GM18502 (cell line): ENCODE results near the gene CRADD.

Source experiments
- ATAC-seq: cut with Tn5 transposase; IDR thresholded peaks from one replicate; pipeline ENCODE4 v1.9.1; 2021; ENCODE audit warnings: mild to moderate bottlenecking; ENCODE audit not compliant: unreplicated experiment, poor library complexity

The CRADD gene

DNA sequence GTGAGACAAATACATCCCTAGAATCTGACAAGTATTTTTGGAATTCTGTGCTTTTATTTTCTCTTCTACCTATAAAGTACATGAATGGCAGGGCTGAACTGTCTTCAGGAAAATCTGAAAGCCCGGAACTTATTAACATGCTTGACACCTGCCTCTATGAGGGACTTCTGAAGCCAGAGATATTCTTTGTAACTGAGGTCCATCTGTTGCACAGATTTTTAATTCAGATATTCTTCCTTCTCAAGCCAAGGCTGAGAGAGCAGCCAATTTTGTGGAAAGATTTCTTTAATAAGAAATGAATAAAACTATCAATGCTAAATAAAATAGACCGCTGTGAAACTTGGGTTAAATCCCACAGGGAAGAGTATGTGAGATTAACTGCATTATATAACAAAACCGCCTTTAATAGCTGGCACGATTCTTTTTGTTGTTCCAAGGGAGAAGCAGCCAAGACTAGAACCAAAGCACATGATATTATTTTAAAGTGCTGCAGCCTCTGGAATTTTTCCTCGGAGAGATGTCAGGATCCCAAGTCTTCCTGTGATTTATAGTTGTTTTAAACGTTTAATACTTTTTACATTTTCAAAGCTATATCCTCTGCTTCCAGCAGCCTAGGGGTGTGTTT is 148.9 kb downstream of the CRADD start:
- ATAC-seq, result no peak

DNA sequence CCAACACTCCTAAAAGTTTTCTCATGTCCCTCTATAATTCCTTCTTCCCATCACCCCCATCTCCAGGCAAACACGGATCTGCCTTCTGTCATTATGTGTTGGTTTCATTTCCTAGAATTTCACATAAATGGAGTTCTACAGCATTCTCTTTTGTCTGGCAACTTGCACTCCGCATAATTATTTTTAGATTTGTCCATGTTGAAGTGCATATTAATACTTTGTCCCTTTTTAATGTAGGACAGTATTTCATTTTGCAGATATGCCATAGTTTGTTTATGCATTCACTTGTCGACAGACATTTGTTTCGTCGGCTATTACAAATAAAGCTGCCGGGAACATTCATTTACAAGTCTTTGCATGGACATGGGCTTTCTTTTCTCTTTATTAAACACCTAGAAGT is 150.0 kb downstream of the CRADD start:
- ATAC-seq, result no peak

DNA sequence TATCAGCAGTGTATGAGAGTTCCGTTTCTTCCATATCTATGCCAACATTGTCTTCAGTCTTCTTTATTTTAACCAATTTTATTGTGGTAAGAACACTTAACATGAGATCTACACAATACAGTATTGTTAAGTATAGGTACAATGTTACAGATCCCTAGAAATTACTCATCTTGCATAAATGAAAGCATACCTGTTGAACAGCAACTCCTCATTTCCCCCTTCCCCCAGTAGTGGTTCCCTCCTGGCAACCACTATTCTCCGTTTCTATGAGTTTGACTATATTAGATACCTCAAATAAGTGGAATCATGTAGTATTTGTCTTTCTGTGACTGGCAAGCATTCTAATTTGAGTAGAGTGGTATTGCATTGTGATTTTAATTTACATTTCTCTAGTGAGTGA is 150.5 kb downstream of the CRADD start:
- ATAC-seq, result no peak

DNA sequence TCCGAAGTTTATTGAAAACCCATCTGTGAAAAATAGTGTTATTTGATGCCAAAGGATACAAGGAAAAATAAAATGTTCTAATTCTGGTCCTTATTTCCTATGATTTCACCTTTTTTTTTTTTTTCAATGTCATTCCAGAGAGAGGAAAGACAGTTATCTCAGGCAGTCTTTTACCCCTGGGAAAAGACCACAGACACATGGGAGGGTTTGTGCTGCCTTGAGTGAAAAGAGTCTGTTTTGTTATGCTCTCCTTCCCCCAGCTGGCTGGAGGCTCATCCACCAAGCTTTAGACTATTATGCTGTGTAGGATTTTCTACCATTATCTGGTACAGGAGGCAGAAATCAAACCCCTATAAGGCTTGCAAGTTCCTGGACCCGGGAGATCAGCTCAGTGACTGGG is 151.8 kb downstream of the CRADD start:
- ATAC-seq, result no peak

DNA sequence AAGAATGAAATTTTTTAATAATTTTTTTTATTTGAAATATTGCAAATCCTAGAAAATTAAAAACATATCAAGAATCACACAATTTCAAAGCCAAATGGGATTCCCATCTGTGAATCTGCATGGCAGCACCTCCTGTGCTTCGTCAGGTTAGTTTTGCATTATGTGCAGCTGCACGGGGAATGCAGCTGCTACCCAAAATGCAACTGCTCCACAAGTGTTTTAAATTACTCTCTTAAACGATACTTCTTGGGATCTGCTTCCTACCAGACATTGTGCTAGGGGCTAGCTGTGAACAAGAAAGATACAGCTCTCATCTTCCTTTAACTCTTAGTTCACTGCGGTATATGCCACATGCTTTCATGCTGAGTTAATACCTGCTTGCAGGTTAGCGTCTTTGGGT is 154.2 kb downstream of the CRADD start:
- no peak for ATAC-seq

DNA sequence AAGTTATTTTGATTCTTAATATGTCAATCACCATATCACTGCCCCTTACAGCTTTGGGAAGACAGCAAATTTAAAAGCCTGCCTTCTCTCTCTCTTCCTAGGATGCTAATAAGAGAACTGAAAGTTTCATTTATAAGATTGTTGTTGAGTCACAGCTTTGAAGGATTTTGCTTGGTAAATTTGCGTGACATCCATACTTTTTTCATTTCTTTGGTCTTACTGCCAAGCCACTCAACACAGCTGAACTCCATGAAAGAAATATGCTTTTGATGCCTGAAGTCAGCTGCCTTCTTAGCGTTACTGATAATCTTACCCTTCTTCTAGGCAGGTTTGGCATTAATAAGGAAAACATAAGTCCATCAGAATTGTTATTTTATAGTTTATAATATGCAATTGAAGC is 155.0 kb downstream of the CRADD start:
- no peak for ATAC-seq

DNA sequence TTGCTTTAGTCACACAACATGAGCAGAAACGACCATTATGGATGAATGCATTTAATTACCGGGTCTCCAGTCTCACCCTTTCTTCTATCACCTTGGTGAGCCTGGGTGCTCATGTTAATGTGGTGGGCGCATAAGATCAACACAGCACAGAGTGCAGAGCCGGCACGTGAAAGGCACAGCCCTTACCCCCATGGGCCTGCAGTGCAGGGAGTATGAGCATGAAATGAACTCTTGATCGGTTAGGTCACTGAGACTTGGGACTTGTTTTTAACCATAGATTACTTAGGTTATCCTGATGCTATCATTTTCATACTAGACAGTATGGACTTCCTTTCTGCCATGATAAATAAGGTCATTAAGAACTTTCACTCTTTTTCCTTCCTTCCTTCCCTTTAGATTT is 156.8 kb downstream of the CRADD start:
- no peak for ATAC-seq

DNA sequence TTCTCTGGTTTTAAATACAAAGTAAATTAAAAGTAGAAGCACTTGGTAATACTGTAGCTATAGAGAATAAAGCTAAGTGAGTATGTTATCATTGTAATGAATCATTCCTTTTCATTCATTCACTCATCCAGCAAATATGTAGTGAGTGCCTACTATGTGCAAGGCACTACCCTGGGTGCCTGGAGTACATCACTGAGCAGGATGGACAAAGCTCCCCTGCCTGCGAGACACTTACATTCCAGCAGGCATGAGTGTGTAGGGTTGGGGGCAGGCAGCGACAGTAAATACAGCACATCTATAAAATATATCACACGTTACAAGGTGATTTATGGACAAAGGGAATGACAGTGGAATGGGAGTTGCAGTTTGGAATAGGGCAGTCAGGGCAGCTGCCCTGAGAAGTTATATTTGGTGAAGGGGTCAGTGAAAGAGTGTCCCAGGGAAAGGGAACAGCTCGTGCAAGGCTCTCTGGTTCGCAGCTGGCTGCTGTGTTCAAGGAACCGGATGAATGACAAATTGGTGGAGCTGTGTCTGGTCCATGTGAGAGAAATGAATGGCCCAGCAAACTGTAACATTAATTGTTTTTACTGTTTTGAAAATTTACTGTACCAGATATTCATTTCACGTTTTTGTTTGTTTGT is 159.6 kb downstream of the CRADD start:
- ATAC-seq, result no peak

DNA sequence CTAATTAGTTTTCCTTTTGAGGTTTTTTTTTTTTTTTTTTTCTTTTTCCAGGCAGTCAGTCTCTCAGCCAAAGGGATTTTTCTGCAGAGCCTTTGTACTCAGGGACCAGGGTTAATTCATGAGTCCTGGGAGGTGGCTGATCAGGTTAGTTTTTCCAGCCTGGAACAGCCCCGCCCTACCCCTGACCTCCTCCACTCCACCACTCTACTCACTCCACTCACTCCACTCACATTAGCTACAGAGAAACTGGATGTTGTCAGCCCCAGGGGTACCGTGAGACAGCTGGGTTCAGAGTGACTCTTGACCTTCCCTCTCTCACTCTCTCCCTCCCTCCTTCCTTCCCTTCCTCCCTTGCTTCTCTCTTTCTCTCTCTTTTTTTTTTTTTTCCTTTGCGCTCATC is 161.0 kb downstream of the CRADD start:
- no peak for ATAC-seq

DNA sequence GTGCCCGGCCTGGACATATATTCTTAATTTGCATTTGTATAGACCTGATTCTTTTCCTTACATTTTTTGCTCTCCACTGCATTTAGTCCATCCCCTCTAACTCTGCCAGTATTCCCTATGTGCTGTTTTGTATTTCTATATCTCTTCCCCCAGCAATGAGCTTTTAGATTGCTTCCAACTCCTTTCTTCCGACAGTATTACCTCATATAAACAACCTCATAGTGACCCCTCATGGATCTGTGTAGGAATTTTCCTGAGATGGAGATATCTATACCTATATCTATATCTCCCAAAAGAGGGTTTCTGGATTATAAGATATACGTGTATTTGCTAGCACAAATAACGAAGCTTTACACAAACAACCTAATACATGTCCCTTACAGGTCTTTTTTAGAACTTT is 161.9 kb downstream of the CRADD start:
- ATAC-seq, result no peak

DNA sequence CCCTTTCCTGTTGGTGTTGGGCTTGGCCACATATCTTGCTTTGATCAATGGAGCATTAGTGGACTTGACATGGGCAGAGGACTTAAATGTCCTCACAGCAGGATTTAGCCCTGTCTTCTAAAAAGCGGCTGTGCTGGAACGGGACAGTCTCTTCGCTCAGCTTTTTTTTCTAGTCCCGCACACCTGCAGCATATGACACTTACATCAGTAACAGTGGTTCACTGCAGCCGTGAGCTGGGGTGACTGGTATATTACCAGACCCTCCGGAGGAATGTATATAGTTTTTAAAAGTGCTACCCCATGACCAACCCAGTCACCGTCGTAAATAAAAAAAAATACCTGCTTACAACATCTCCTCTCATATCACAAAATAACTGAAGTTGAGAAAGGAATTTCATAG is 164.5 kb downstream of the CRADD start:
- no peak for ATAC-seq

DNA sequence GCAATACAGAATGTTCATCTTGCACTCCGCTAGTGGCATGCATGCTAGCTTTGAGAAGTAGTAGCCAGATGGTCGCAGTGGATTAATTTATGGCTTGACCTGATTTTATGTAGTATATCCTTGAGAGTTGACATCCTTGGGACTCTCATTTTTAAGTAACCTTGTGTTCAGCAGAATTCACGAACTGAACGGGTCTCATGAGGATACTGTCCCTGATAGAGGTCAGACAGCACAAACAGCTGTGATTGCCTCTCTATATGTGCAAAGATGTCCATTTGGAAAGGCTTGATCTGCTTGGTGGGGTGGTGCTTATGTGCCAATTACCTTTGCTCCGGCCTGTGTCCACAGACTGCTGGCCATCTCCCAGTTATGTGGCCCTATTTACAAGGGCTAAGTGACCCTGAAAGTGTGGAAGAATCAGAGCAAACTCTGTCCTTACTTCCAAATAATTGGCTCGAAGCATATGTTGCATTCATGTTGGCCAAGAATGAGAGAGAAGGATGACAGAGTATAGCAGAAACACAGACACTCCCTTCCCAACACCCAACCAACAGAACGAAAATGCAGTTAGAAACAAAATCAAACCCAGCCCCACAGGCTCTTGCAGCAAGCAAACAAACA is 167.1 kb downstream of the CRADD start:
- no peak for ATAC-seq

DNA sequence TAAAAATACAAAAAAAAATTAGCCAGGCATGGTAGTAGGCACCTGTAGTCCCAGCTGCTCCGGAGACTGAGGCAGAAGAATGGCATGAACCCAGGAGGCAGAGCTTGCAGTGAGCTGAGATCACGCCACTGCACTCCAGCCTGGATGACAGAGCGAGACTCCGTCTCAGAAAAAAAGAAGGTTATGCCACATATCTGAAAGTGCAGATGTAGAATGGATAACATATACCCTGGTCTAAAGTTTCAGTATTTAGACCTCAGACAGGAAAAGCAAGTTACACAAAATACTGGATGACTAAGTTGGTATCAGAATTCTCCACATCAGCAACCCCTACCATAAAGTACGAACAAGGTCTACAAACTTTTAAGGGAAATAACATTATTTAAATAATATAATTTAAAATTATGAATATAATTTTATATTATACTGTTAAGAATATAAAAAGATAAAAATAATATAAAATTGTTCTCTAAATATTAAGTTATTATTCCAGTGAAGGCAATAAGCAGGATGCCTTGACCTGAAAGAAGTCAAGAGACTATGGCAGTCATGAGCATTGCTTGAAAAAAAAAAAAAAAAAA is 169.9 kb downstream of the CRADD start:
- ATAC-seq, result no peak

DNA sequence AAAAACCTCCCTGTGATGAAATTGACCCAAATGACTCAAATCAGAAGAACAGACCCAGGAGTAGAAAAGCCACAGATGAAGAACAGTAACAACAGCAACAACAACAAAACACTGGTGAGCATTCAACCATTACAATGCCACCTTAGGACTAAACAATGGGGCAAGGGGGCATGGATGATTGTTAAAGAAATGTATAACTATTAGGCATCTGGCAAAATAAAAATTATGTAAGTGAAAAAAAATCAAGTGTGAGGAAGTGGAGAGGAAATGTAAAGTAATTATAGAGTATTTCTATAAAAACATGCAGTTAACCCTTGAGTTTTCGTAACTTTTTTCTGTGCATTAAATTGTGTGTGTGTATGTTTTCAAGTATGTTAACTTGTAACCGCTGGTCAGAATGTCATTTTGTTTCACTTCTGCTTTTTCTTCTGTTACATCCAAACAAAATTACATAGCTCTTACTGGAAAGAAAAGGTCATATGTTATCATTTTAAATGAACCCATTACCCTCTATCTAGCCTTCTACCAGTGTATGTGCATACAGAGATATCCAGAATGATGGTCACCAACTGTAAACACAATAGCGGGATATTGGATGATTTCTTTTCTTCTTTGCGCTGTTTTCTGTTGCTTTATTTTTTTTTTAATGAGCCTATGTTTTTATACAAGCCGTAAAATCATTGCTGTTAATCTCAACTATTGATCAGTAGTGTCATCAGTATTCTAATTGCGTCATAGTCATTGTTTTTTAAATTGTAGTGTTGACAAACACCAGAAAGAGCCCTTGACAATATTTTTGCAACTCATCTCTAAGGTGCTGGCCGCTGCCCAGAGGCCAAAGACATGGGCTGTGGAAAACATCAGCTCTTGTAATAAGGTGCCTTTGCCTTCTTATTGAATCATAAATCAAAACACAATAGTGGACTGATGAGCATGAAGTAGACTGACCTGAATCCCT is 170.6 kb downstream of the CRADD start:
- ATAC-seq, result peak; percentile 84

DNA sequence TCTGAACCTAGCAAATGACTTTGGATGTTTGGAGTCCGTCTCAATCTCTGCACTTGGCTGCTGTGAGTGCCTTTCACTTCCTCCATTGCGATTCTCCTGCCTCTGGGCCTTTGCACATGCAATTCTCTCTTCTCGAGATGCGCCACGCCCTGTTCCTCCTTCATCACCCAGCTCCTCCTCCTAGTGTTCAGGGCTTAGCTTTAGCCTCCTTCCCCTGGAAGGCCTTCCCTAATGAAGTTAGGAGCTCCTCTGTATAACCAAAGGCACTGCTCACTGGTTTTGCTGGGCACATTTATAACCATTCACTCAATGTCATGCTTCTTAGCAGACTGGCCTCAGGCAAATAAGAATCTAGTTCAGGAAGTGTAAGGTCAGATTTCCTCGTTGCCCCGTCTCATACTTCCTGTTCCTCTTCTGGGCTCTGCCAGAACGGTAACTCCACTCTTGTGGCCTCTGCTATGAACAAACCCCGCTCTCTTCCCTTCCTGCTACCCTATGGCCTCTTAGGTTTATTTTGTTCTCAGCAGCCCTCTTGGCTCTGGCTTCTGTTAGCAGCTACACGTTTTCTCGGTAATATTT is 171.4 kb downstream of the CRADD start:
- peak; percentile 27 for ATAC-seq

DNA sequence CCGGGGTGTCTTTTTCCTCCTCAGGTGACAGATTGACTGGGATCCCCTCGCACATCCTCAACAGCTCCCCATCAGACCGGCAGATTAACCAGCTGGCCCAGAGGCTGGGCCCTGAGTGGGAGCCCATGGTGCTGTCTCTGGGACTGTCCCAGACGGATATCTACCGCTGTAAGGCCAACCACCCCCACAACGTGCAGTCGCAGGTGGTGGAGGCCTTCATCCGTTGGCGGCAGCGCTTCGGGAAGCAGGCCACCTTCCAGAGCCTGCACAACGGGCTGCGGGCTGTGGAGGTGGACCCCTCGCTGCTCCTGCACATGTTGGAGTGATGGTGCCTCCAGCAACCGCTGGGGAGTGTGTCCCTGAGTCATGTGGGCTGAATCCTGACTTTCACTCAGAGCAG is 172.8 kb downstream of the CRADD start:
- no peak for ATAC-seq

DNA sequence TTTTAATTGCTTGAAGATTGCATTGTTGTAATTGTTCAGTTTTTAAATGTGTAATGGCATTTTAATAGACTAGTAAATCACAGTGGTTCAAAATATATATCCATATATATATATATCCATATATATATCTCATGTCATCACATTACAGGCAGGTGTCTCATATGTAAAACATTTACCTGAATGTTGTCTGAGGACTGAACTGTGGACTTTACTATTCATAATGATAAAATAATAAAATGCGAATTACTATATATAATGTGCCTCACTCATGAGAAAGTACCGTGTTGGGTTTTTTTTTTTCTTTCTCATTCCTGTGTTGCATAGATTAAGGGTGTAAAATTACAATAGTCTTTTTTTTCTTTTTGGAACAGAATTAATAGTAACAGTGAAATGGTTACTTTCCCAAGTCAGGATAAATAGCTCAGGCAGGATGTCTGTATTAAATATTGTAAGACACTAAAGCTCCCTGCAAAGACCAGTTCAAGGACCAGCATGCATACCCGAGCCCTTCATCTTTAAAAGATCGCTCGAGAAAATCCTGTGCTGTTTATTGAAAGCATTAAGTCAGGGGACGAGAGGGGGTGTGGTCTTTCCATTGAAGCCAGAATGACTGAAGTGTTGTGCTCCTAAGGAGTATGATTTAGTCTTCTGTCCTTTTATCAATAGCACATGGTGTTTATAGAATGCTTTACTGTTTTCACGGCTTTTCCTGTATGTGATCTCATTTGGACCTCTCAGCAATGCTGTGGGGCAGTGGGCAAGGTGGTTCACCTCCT is 173.5 kb downstream of the CRADD start:
- ATAC-seq, result no peak

DNA sequence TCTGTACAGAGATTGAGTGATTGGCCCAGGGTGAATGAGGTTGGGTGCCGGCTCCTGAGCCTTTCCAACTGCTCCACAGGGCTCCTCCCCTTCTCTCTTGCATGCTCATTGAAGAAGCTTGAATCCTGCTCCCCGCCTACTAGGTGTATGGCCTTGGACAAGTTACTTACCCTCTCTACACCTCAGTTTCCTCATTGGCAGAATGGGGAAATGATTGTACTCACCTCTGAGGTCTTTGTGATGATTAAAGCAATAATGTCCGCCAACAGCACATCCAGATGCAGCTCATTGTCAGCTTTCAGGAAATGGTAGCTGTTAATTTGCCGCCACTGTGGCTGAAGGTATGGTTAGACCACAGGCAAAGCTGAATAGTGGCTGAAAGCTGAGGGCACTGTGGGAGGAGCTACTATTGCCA is 174.1 kb downstream of the CRADD start:
- no peak for ATAC-seq

DNA sequence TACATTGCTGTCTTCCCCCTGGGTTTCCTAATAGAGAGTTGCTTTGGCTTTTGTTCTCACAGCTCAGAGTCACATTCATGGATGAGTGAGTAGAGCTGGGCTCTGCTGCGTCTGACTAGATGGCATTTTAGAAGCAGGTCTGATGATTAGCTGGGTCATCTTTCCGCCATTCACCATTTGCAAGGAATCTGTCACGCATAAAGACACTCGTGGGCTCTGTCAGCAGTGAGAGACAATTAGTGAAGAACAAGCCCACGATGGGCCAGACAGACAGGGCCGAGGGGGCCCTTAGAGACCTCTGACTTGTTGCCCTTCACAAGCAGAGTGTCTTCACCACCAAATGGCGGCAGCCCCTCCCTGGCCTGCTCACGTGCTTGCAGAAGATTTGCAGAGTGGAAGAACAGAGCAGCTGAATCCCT is 175.0 kb downstream of the CRADD start:
- ATAC-seq, result no peak
